ENCODE measurements around the gene C17orf58. TPM values are rescaled to one million over a fixed set of nuclear protein-coding genes. Genes with fewer than 3 reads are reported as not detected.
A peak's percentile ranks its signal among the peaks of the same experiment; 100 is the strongest.
"Not testable (repeated sequence)": the region's sequence is repeated elsewhere in the genome, so short reads cannot be mapped to it uniquely, and the experiment has no call there.

C17orf58 gene
- total RNA-seq (2014; rRNA removed; shearing (Covaris generic)), result 30.0 and 34.9 TPM in 2 replicates
- 39.4 and 39.7 TPM in 2 replicates for polyA plus RNA-seq (2015; cell fraction: cytosol; rRNA removed)
- polyA plus RNA-seq (2015; cell fraction: nucleus; rRNA removed), result 17.1 and 17.8 TPM in 2 replicates

- DNase-seq (ENCODE audit: low read depth), result not testable (repeated sequence)
Measured at GRCh38 chr17:67996301-67997171, at the start of gene C17orf58. C17orf58 (minus strand) TSS chr17:67996469; CDS start chr17:67996198, 271 bp downstream.

- no peak for DNase-seq (ENCODE audit: low read depth)
Measured at GRCh38 chr17:68036304-68037147, 40.3 kb upstream of the C17orf58 start.

- DNase-seq (ENCODE audit: low read depth), result peak; percentile 95
Measured at GRCh38 chr17:68035523-68036303, 39.4 kb upstream of the C17orf58 start, which contains the start of gene KPNA2. KPNA2 (plus strand) TSS chr17:68035735; CDS start chr17:68037133, 1,398 bp downstream.

GRCh38 chr17:68035131-68035522 is 38.9 kb upstream of the C17orf58 start:
- no peak for DNase-seq (ENCODE audit: low read depth)

GRCh38 chr17:68034452-68034776 is 38.1 kb upstream of the C17orf58 start:
- no peak for DNase-seq (ENCODE audit: low read depth)

GRCh38 chr17:68033636-68034451 is 37.6 kb upstream of the C17orf58 start:
- DNase-seq (ENCODE audit: low read depth), result peak; percentile 41

- no peak for DNase-seq (ENCODE audit: low read depth)
Measured at GRCh38 chr17:68029512-68030215, 33.4 kb upstream of the C17orf58 start.

GRCh38 chr17:68022547-68022946 is 26.3 kb upstream of the C17orf58 start:
- DNase-seq (ENCODE audit: low read depth), result not testable (repeated sequence)

GRCh38 chr17:68021963-68022362 is 25.7 kb upstream of the C17orf58 start:
- DNase-seq (ENCODE audit: low read depth), result no peak

- not testable (repeated sequence) for DNase-seq (ENCODE audit: low read depth)
Measured at GRCh38 chr17:68020791-68021190, 24.5 kb upstream of the C17orf58 start.

GRCh38 chr17:68020409-68020756 is 24.1 kb upstream of the C17orf58 start:
- DNase-seq (ENCODE audit: low read depth), result no peak

GRCh38 chr17:68019675-68020408 is 23.6 kb upstream of the C17orf58 start:
- peak; percentile 95 for DNase-seq (ENCODE audit: low read depth)

GRCh38 chr17:68019336-68019674 is 23.0 kb upstream of the C17orf58 start:
- no peak for DNase-seq (ENCODE audit: low read depth)

- not testable (repeated sequence) for DNase-seq (ENCODE audit: low read depth)
Measured at GRCh38 chr17:68018493-68018892, 22.2 kb upstream of the C17orf58 start.

GRCh38 chr17:68016838-68017237 is 20.6 kb upstream of the C17orf58 start:
- DNase-seq (ENCODE audit: low read depth), result no peak

- DNase-seq (ENCODE audit: low read depth), result no peak
Measured at GRCh38 chr17:68015081-68015723, 18.9 kb upstream of the C17orf58 start.

GRCh38 chr17:68013385-68013784 is 17.1 kb upstream of the C17orf58 start:
- DNase-seq (ENCODE audit: low read depth), result no peak

- DNase-seq (ENCODE audit: low read depth), result no peak
Measured at GRCh38 chr17:68011199-68011665, 15.0 kb upstream of the C17orf58 start.
